HG02588 (cell line): Measurements from ENCODE around the gene ITGA11.

Experiments
- ATAC-seq: cut with Tn5 transposase; IDR thresholded peaks from one replicate; pipeline ENCODE4 v1.9.1; 2021; ENCODE audit warnings: mild to moderate bottlenecking, moderate library complexity; ENCODE audit not compliant: unreplicated experiment

The ITGA11 gene

GRCh38 chr15:68316061-68316804 is 115.7 kb downstream of the ITGA11 start:
- ATAC-seq: no peak

- ATAC-seq: no peak
These were observed 116.4 kb downstream of the ITGA11 start for GRCh38 chr15:68315495-68316031.

- ATAC-seq: no peak
These were observed 116.9 kb downstream of the ITGA11 start for GRCh38 chr15:68315035-68315434.

DNA sequence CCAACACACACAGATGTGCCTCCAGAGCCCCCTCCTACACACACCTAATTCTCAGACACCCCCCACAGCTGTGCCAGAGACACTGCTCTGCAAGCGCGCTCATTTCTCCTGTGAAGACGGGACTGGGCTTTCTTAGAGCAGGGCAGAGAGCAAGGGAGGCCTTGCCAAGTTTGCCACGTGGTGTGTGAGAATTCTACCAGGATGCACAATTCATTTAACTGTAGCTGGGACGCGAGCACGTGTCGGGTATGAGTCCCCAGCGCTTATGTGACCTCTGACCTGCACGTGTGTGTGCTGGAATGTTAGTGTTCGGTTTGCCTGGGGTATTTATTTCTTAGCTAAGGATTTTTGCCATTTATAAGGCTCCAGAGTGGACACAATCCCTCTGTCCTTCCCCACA is 117.4 kb downstream of the ITGA11 start:
- no peak for ATAC-seq

DNA sequence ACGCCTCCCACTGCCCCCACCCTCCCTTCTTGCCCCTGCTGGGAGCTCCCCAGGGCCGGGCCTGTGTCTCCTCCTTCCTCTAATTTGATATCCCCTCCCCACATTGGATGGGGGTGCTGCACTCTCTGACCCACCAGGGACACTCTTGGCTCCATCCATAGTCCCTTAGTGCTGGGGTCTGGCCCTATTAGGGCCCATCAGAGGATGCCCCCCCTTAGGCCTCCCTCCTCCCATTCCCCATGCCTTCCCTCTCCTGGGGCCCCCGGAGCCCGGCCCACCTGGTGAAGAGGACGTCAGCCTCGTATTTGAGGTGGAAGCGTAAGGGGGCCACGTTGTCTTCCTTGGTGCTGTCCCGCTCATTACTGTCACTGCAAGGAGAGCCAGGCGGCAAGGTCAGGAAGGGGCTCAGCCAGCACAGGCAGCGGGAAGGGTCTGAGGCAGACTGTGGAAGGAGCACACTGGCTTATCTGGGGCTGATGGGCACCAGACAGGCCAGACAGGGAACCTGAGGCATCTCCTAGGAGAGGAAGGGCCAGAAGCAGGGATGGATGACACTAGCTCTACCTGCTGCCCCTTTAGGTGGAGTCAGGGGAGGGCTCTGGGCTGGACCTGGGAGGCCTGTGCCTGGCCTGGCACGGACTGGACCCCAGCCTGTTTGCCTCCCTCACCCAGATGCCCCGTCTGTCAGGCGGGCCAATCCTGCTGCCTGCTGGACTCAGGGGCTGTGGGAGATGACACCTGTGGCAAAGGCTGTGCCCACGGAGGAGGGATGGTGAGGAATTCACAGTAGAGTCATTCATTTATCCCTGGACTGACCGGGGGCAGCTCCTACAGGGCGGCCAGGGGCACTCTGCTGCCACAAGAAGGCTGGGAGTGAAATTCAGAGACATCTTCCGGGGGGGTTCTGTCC is 118.2 kb downstream of the ITGA11 start:
- ATAC-seq: no peak

DNA sequence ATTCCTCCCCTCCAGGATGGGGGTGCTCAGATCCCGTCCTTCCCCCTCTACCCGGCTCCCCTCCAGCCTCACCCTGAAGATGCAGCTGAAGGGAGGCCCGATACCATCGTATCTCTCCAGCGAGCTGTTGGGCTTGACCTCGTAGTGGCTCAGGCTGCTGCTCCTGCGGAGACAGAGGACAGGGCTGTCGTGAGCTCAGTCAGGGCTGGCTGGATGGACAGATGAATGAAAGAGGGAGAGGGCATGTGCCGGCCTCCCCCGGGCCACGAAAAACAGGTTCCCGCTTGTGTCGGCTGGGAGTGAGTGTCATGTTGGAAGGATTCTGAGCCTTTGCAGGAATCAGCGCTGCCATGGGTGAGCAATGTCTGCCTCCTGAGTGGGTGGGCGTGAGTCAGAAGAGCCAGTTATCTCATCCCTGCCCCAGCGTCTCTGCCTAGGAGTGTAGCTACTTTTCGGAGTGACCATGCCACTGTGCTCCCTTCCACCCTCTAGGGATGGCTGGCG is 119.2 kb downstream of the ITGA11 start:
- ATAC-seq: no peak

DNA sequence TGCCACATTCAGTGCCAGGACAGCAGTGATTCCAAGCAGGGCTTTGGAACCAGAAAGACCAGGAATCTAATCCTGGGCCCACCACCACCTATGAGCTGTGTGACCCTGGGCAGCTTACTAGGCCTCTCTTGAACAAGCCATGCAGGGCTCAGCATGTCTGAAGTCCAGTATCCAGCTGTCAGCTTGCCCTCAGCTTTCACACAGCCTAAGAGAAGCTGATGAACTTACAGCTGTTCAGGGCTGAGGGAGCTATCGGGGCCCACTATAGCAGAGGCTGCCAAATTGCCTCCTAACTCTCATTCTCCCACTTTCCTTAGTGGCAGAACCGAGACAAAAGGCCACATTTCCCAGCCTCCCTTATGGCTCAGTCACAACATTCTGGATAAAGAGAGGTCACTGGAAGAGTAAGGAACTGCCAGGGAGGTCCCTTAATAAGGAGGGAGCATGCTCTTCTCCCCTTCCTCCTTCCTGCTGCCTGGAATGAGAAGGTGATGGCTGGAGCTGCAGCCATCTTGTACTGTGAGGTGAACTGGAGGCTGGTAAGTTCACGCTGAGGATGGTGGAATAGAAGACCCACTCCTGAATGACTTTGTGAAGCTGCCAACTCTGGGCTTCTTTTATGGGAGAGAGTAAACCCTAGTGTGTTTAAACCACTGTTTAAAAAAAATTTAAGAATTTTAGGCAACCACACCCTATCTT is 120.0 kb downstream of the ITGA11 start:
- ATAC-seq: no peak

GRCh38 chr15:68311464-68311835 is 120.5 kb downstream of the ITGA11 start:
- no peak for ATAC-seq

DNA sequence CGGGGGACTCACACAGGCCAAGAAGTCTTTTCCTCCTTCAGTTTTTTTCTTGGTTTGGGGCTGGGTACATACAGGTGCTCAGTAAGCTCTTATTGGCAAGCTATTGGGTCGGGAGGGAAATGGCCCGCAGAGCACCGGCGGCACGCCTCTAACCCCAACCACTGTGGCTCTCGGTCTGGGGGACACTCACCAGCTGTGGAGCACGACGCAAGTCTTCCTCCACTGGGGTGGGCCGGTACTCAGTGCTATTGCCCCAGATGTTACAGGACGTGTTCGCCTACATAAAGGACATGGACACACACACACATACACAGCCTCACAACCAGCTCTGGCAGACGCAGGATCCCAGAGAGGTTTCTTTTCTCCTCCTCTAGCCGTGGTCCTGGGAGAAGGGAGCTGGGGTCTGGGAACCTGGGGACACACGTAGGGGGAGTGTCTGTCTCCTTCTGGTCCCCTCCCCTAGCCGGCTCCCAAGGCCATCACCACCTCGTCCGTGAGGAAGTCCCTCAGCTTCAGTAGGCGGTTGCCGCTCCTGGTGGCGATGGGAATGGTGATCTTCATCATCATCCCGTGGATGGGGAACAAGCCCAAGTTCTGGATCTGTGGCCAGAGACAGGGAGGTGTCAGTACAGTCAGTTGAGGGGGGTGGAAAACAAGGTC is 121.0 kb downstream of the ITGA11 start:
- no peak for ATAC-seq

GRCh38 chr15:68310178-68310803 is 121.7 kb downstream of the ITGA11 start:
- no peak for ATAC-seq

DNA sequence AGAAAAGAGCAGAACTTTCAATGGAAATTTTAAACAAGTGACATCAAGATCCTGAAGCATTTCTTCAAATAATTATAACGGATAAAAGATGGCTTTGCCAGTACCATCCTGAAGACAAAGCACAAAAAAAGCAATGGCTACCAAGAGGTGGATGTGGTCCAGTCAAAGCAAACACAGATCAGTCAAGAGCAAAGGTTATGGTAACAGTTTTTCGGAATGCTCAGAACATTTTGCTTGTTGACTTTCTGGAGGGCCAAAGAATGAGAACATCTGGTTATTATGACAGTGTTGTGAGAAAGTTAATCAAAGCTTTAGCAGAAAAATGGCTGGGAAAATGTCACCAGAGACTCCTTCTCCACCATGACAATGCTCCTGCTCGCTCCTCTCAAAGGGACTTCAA is 122.9 kb downstream of the ITGA11 start:
- ATAC-seq: no peak

DNA sequence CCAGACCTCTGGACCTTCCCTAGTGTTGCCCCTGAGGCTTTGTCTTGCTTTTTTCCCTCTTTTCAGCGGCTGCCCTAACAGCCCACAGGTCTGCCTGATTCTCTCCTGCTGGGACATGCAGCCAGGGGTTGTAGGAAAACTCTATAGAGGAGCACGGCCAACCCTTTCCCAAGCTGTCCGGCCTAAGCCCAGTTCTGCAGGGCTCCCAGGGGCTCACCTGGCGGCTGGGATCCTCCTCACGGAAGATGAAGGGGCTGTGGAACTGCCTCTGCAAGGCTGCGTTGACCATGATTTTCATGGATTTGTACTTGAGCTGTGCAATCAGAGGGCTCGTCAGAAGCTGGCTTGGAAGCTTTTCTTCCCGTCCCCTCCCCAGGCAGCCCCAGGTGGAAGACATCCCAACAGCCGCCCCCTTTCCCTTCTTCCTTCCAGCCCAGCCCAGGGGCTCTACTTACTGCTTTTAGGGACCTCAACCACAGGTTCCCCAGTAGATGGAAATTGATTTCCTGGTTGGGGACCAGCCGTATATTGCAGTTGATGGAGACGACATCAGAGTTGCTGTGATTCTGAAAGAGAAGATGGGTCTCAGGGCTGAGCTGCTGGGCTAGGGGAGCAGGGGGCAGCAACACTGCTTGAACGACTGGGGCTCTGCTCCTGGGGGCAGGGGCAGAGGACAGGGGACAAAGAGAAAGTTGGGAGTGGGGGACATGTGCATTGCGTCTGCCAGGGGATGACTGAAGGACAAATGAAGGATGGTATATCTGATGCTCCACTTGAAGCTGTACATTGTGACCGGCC is 124.6 kb downstream of the ITGA11 start:
- no peak for ATAC-seq

DNA sequence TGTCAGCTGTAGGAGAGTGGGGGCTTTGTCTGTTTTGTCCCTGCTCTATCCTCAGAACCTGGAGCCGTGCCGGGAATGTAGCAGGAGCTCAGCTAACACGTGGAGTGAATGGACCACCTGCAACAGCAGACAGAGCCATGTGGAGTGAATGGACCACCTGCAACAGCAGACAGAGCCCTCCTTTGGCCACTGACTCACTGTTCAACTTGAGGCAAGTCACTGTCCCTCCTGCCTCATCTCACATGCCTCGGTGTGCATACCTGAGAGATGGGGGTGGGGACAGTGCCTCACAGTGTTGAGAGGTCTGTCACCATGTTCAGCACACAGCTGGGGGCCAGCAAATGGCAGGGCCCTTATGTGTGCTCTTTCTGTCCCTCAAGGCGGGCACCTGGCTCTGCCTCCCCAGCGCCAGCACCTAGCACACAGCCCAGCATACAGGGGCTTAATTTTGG is 126.5 kb downstream of the ITGA11 start:
- ATAC-seq: no peak

DNA sequence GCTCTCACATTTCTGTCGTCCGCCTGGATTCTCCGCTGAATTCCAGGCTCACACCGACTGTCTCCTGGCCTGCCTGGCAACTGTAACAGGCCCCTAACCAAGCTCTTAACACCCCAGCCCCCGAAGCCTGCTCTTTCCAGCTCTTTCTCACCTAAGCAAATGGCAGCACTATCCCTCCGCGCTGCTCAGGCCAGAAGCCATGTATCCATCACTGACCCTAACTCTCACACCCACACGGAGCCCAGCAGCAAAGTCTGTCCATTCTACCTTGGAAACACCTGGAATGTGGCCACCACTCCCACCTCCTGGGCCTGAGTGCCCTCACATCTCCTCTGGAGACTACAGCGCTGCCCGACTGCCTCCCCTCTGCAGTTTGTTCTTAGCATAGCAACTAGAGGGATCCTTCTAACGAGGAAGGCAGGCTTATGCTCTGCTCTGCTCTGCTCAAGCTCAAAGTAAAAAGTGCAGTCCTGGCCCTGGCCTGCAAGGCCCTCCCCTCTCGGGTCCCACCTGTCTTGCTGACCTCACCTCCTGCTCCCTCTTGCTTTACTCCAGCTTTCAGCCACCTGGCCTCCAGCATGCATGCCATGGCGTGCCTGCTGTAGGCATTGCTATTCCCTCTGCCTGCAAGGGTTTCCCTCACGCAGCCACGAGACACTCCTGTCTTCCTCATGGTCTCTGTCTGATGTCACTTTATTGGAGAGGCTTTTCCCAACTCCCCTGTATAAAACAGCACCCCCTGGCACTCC is 127.2 kb downstream of the ITGA11 start:
- ATAC-seq: no peak

DNA sequence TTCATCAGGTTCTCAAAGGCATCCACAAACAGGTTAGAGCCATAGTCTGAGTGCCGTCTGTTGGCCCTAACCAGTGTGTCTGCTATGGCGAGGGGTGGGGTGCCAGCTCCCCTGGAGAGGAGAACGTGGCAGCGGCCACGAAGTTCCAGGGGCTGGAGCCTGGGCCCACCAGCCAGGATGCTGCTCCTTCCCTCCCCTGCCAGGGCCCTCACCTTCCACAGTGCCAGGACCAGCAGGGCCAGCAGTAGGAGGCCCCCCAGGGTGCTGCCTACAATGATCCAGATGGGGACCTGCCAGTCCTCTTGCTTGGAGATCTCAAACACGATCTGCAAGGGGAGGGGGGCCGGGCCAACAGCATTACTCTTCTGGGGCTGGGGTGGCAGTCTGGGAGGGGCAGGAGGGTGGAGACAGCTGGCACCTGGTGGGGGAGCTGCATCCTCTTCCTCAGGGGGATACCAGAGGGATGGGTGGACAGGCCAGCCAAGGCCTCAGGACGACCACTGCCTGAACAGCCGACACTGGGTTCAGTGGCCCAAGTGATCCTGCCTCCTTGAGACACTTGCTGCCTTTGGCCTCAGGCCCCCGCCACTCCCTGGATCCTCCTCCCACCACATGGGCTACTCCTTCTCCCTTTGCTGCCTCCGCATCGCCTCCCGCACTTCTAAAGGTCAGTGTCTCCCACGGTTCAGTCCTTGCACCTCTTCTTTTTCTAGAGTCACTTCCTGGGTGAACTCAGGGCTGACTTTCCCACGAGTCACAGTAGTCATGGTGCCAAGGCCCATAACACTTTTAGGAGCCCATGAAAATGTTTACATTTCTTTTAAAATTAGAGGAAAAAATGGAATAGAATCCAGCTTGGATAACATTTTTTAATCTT is 128.2 kb downstream of the ITGA11 start:
- ATAC-seq: no peak

- no peak for ATAC-seq
These were observed 128.8 kb downstream of the ITGA11 start for GRCh38 chr15:68303134-68303533.

DNA sequence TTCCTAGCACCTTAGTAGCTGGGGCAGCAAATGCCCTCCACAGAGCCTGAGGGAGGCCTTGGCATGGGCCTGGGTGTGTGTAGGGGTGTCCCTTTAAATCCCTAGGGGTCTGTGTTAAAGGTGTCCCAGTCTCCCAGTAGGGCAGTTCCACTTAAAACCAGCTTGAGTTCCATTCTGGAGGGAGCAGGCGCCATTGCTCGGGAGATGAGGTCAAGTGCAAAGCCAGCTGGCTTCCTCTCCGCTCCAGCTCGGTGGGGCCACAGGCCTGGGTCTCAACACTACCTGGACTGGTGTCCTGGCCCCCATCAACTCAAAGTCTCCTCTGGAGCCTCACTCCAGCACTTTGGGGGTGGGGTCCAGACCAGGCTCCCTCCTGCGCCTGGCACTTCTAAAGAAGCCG is 129.2 kb downstream of the ITGA11 start:
- no peak for ATAC-seq

DNA sequence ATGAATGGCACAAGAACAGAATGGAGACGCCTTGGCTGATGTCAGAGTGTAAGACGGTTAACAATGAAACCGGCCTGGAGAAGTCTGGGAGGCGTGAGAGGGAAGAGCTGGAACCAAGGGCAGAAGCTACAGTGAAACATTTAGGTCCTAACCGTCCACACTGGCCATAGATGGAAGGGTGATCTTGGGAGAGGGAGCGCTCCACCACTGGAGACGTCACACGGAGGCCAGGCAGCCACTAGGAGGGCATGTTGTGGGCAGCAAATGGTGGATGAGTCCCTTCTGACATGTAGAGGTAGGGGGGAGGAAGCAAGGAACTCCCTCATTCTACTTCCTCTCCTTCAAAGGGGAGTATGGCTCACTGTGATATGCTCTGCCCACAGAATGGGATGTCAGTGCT is 130.7 kb downstream of the ITGA11 start:
- ATAC-seq: no peak
